Measurements from ENCODE around the gene SNRPB. TPM values are rescaled to one million over a fixed set of nuclear protein-coding genes. Genes with fewer than 3 reads are reported as not detected.
A peak's percentile ranks its signal among the peaks of the same experiment; 100 is the strongest.

Gene SNRPB
- total RNA-seq, 4 donors from 2014 or later, result 205 to 254 (median 242) TPM

GRCh38 chr20:2480381-2480780 lies 9.8 kb upstream of the SNRPB start:
- intact Hi-C loops (cut with DNase I; ENCODE audit: low total_unique reads), result no loop called here
- WGBS, 2 donors, result 88 to 98% methylated on average over 2 of the region's 2 CpGs
- H3K4me3 ChIP-seq (ENCODE audit: low read depth, poor library complexity, severe bottlenecking), result no peak overlapping the region
- TF ChIP-seq CTCF (IDR thresholded peaks at IDR 0.05) (no peak), POLR2A (IDR thresholded peaks at IDR 0.05) (no peak)
- DNase-seq (ENCODE audit: low spot score in 2 of 2), result no peak

- intact Hi-C loops (cut with DNase I; ENCODE audit: low total_unique reads), result no loop called here
- no peak for TF ChIP-seq POLR2A (IDR thresholded peaks at IDR 0.05)
- TF ChIP-seq CTCF (IDR thresholded peaks at IDR 0.05), result no peak
- no peak for DNase-seq (ENCODE audit: low spot score in 2 of 2)
- 90 to 94% methylated on average over 5 of the region's 5 CpGs for WGBS, 2 donors
- H3K4me3 ChIP-seq (ENCODE audit: low read depth, poor library complexity, severe bottlenecking), result no peak overlapping the region
These were observed 6.4 kb upstream of the SNRPB start for GRCh38 chr20:2476742-2477615.

GRCh38 chr20:2475850-2476741 lies 5.5 kb upstream of the SNRPB start:
- intact Hi-C loops (cut with DNase I; ENCODE audit: low total_unique reads), result no loop called here
- DNase-seq (ENCODE audit: low spot score in 2 of 2), result no peak
- no peak for TF ChIP-seq POLR2A (IDR thresholded peaks at IDR 0.05)
- TF ChIP-seq CTCF (IDR thresholded peaks at IDR 0.05), result no peak
- 95 to 97% methylated on average over 9 of the region's 9 CpGs for WGBS, 2 donors
- no peak overlapping the region for H3K4me3 ChIP-seq (ENCODE audit: low read depth, poor library complexity, severe bottlenecking)

DNA sequence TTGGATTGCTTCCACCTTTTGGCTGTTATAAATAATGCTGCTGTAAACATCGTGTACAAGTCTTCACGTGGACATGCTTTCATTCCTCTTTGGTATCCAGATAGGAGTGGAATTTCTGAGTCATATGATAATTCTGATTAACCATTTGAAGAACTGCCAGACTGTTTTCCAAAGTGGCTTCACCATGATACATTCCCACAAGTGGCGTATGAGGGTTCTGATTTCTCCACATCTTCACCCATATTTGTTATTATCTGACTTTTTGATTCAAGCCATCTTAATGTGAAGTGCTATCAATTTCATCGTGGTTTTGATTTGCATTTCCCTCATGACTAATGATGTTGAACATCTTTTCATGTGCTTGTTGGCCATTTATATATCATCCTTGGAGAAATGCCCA lies 2.9 kb upstream of the SNRPB start:
- intact Hi-C loops (cut with DNase I; ENCODE audit: low total_unique reads), result no loop called here
- TF ChIP-seq CTCF (IDR thresholded peaks at IDR 0.05), result no peak
- TF ChIP-seq POLR2A (IDR thresholded peaks at IDR 0.05), result no peak
- DNase-seq (ENCODE audit: low spot score in 2 of 2), result no peak
- WGBS, 2 donors, result 30 to 38% methylated on average over 4 of the region's 4 CpGs
- H3K4me3 ChIP-seq (ENCODE audit: low read depth, poor library complexity, severe bottlenecking), result no peak overlapping the region

GRCh38 chr20:2469991-2470422 lies 582 bp downstream of the SNRPB start:
- H3K4me3 ChIP-seq (ENCODE audit: low read depth, poor library complexity, severe bottlenecking), result peak overlapping the region; percentile 80
- DNase-seq (ENCODE audit: low spot score in 2 of 2), result peak; percentile 39 to 87
- WGBS, 2 donors, result 0 to 2% methylated on average over 19 of the region's 19 CpGs
- TF ChIP-seq POLR2A (IDR thresholded peaks at IDR 0.05) (no peak), CTCF (IDR thresholded peaks at IDR 0.05) (no peak)
- intact Hi-C loops (cut with DNase I; ENCODE audit: low total_unique reads), result no loop called here
